ENCODE results near the gene ACADVL. TPM values are rescaled to one million over a fixed set of nuclear protein-coding genes. Genes with fewer than 3 reads are reported as not detected.

ACADVL gene
- polyA plus RNA-seq, 4 donors, result 318 to 561 (median 453) TPM

GRCh38 chr17:7190276-7190917, 29.3 kb upstream of the ACADVL start:
- no peak for DNase-seq (ENCODE audit: low read depth in 4 of 4, low spot score in 3 of 4)

- DNase-seq (ENCODE audit: low read depth in 4 of 4, low spot score in 3 of 4), result no peak
Measured at GRCh38 chr17:7191069-7191468, 28.7 kb upstream of the ACADVL start.

GRCh38 chr17:7191571-7192270, 28.0 kb upstream of the ACADVL start:
- DNase-seq (ENCODE audit: low read depth in 4 of 4, low spot score in 3 of 4), result no peak

- no peak for DNase-seq (ENCODE audit: low read depth in 4 of 4, low spot score in 3 of 4)
Measured at GRCh38 chr17:7192271-7192937, 27.3 kb upstream of the ACADVL start.

GRCh38 chr17:7195971-7196370, 23.8 kb upstream of the ACADVL start:
- DNase-seq (ENCODE audit: low read depth in 4 of 4, low spot score in 3 of 4), result no peak

GRCh38 chr17:7196651-7197401, 22.9 kb upstream of the ACADVL start:
- DNase-seq (ENCODE audit: low read depth in 4 of 4, low spot score in 3 of 4), result no peak

- DNase-seq (ENCODE audit: low read depth in 4 of 4, low spot score in 3 of 4), result no peak
Measured at GRCh38 chr17:7203391-7203790, 16.3 kb upstream of the ACADVL start.

GRCh38 chr17:7204336-7204735, 15.4 kb upstream of the ACADVL start:
- no peak for DNase-seq (ENCODE audit: low read depth in 4 of 4, low spot score in 3 of 4)

- peak in 2 of 4 donors; percentile 78 to 79 for DNase-seq (ENCODE audit: low read depth in 4 of 4, low spot score in 3 of 4)
Measured at GRCh38 chr17:7204828-7205461, 14.8 kb upstream of the ACADVL start.

GRCh38 chr17:7205561-7205960, 14.2 kb upstream of the ACADVL start:
- DNase-seq (ENCODE audit: low read depth in 4 of 4, low spot score in 3 of 4), result no peak

- DNase-seq (ENCODE audit: low read depth in 4 of 4, low spot score in 3 of 4), result no peak
Measured at GRCh38 chr17:7207120-7208001, 12.4 kb upstream of the ACADVL start.

- DNase-seq (ENCODE audit: low read depth in 4 of 4, low spot score in 3 of 4), result no peak
Measured at GRCh38 chr17:7208027-7208571, 11.6 kb upstream of the ACADVL start.

GRCh38 chr17:7208754-7209460, 10.8 kb upstream of the ACADVL start:
- DNase-seq (ENCODE audit: low read depth in 4 of 4, low spot score in 3 of 4), result no peak

- DNase-seq (ENCODE audit: low read depth in 4 of 4, low spot score in 3 of 4), result no peak
Measured at GRCh38 chr17:7211491-7212273, 8.1 kb upstream of the ACADVL start.

GRCh38 chr17:7213895-7214299, 5.8 kb upstream of the ACADVL start:
- peak in 3 of 4 donors; percentile 83 to 92 (median 91) for DNase-seq (ENCODE audit: low read depth in 4 of 4, low spot score in 3 of 4)

GRCh38 chr17:7214300-7215135, 5.2 kb upstream of the ACADVL start:
- peak; percentile 93 to 97 (median 96) for DNase-seq (ENCODE audit: low read depth in 4 of 4, low spot score in 3 of 4)

GRCh38 chr17:7215136-7215638, 4.6 kb upstream of the ACADVL start:
- peak in 2 of 4 donors; percentile 88 to 90 for DNase-seq (ENCODE audit: low read depth in 4 of 4, low spot score in 3 of 4)

All from left renal pelvis (tissue), 4 donors.